ENCODE measurements around the gene CYP24A1. TPM values are rescaled to one million over a fixed set of nuclear protein-coding genes. Genes with fewer than 3 reads are reported as not detected.

CYP24A1 gene
- total and polyA plus RNA-seq, 2 of the 8 experiments (the other 6 are each of a cell fraction or from before 2014, with no cell fraction given), result not detected

DNA sequence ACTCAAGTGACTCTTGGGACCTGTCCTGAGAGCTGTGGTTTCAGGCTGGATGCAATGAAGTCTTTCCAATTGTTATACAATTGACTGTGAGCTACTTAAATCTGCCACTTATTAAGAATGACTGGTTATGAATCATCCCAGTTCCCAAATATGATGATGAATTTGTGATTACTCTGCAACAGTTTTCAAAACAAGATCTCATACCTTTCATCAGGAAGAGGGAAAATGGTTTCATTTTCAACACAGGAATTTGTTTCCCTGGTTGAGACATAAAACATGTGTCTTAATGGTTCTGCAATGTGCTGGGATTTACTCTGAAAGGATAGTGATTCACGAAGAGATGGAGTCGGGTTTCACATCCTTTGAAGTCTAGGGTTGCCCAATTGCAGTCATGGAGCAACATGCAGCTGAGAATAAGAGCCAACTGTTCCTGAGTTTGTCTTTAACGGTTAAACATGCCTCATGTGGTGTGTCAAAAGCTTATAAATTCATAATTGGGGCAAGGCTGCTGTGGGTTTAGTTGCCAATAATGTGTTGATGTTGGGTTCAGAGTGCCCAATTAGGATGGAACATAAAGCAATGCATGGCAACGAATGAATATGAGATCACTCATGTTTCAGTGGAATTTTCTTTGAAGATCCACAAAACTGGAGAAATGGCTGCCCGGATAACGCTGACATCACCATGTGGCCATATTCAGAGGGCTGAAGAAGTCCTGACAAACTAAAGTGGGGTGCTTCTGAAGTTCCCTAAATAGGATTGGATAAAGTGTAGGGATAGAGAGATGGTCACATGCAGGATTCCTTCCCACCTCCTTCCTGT is 41.0 kb downstream of the CYP24A1 start (continued):
- TF ChIP-seq CHD7 (IDR thresholded peaks at IDR 0.05; ENCODE audit: insufficient replicate concordance, low read length), result no peak
- peak; percentile 91 for TF ChIP-seq CEBPB (IDR thresholded peaks at IDR 0.05; ENCODE audit: low read depth, low read length)
- TF ChIP-seq NANOG (IDR thresholded peaks at IDR 0.05; ENCODE audit: insufficient read depth, low read depth, low read length, poor library complexity, severe bottlenecking), result peak; percentile 53
